GM23248 (cell line): ENCODE data around the gene OR4F15.

Source experiments
- EZH2 ChIP-seq: fragments of 200-600 bp; sonication (generic); IDR thresholded peaks from 2 replicates; pipeline ENCODE4 v1.6.1; 2018; ENCODE audit warnings: antibody characterized with exemption, mild to moderate bottlenecking; ENCODE audit not compliant: insufficient read depth, poor library complexity, severe bottlenecking
- EZH2phosphoT487 ChIP-seq: fragments of 200-600 bp; sonication (generic); IDR thresholded peaks from 2 replicates; pipeline ENCODE4 v1.6.1; 2018; ENCODE audit warnings: antibody characterized with exemption, moderate library complexity, mild to moderate bottlenecking, low read depth; ENCODE audit not compliant: insufficient read depth

DNA sequence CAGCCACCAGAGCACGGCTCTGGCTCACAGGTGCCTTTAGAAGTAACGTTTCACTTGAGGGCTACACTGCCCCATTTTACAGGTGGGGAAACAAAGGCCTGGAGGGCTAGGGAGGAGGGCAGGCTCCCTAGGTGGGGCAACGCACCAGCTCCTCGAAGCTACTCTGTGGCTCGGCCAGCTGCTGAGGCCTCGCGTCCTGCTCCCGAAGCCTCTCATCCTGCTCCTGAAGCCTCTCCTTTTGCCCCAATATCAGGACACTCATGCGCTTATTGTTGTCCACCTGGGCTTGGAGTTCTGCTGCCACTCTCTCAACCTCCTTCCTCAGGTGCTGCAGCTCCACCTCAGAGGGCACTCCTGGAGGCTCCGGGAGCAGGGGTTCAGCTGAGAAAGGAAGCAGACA lies 36.9 kb upstream of the OR4F15 start:
- TF ChIP-seq EZH2phosphoT487 (no peak), EZH2 (no peak)
